Hepatocyte (in vitro differentiated cells): ENCODE data around the gene TTC27.

Source experiments
- CTCF ChIP-seq: fragments of 200-600 bp; sonication (generic); IDR thresholded peaks from 2 replicates; pipeline ENCODE4 v1.5.1; 2016; ENCODE audit warnings: antibody characterized with exemption, mild to moderate bottlenecking; ENCODE audit not compliant: poor library complexity
- EZH2 ChIP-seq: fragments of 200-600 bp; sonication (generic); IDR thresholded peaks from 2 replicates; pipeline ENCODE4 v1.6.1; 2016; ENCODE audit warnings: antibody characterized with exemption, mild to moderate bottlenecking, borderline replicate concordance
- EZH2phosphoT487 ChIP-seq: fragments of 200-600 bp; sonication (generic); IDR thresholded peaks from one replicate; pipeline ENCODE4 v1.6.1; 2018; ENCODE audit warnings: antibody characterized with exemption, mild to moderate bottlenecking, low read depth, moderate library complexity; ENCODE audit not compliant: unreplicated experiment, severe bottlenecking

GRCh38 chr2:32742376-32742775 is 114.5 kb downstream of the TTC27 start:
- TF ChIP-seq EZH2 (no peak), CTCF (no peak), EZH2phosphoT487 (no peak)
